ENCODE data around the gene ACP2.

ACP2 gene

GRCh38 chr11:47269002-47269828 is 20.6 kb upstream of the ACP2 start:
- peak; percentile 56 to 83 (median 70) for DNase-seq (ENCODE audit: low read depth in 4 of 4, low spot score in 1 of 4)

GRCh38 chr11:47268448-47269001 is 19.9 kb upstream of the ACP2 start:
- no peak for DNase-seq (ENCODE audit: low read depth in 4 of 4, low spot score in 1 of 4)

GRCh38 chr11:47267876-47268275 is 19.3 kb upstream of the ACP2 start:
- DNase-seq (ENCODE audit: low read depth in 4 of 4, low spot score in 1 of 4): no peak

- no peak for DNase-seq (ENCODE audit: low read depth in 4 of 4, low spot score in 1 of 4)
Measured at GRCh38 chr11:47264521-47264920, 15.9 kb upstream of the ACP2 start.

GRCh38 chr11:47264119-47264518 is 15.5 kb upstream of the ACP2 start:
- no peak for DNase-seq (ENCODE audit: low read depth in 4 of 4, low spot score in 1 of 4)

- no peak for DNase-seq (ENCODE audit: low read depth in 4 of 4, low spot score in 1 of 4)
Measured at GRCh38 chr11:47261291-47261800, 12.7 kb upstream of the ACP2 start.

GRCh38 chr11:47260366-47260765 is 11.8 kb upstream of the ACP2 start:
- DNase-seq (ENCODE audit: low read depth in 4 of 4, low spot score in 1 of 4): no peak

GRCh38 chr11:47259232-47259977 is 10.8 kb upstream of the ACP2 start:
- no peak for DNase-seq (ENCODE audit: low read depth in 4 of 4, low spot score in 1 of 4)

- DNase-seq (ENCODE audit: low read depth in 4 of 4, low spot score in 1 of 4): no peak
Measured at GRCh38 chr11:47258317-47258902, 9.8 kb upstream of the ACP2 start.

- no peak for DNase-seq (ENCODE audit: low read depth in 4 of 4, low spot score in 1 of 4)
Measured at GRCh38 chr11:47257517-47258316, 9.1 kb upstream of the ACP2 start, which contains the start of gene NR1H3. Gene NR1H3 (plus strand): TSS chr11:47257996. CDS start chr11:47259217, 1,221 bp downstream.

GRCh38 chr11:47257177-47257516 is 8.5 kb upstream of the ACP2 start:
- DNase-seq (ENCODE audit: low read depth in 4 of 4, low spot score in 1 of 4): no peak

GRCh38 chr11:47256374-47256773 is 7.8 kb upstream of the ACP2 start:
- DNase-seq (ENCODE audit: low read depth in 4 of 4, low spot score in 1 of 4): no peak

- DNase-seq (ENCODE audit: low read depth in 4 of 4, low spot score in 1 of 4): no peak
Measured at GRCh38 chr11:47254386-47254785, 5.8 kb upstream of the ACP2 start.

GRCh38 chr11:47253660-47254059 is 5.0 kb upstream of the ACP2 start:
- no peak for DNase-seq (ENCODE audit: low read depth in 4 of 4, low spot score in 1 of 4)

- DNase-seq (ENCODE audit: low read depth in 4 of 4, low spot score in 1 of 4): no peak
Measured at GRCh38 chr11:47251751-47252150, 3.1 kb upstream of the ACP2 start.

- no peak for DNase-seq (ENCODE audit: low read depth in 4 of 4, low spot score in 1 of 4)
Measured at GRCh38 chr11:47249378-47249715, 733 bp upstream of the ACP2 start.

- DNase-seq (ENCODE audit: low read depth in 4 of 4, low spot score in 1 of 4): no peak
Measured at GRCh38 chr11:47248304-47248663, 330 bp downstream of the ACP2 start.

- DNase-seq (ENCODE audit: low read depth in 4 of 4, low spot score in 1 of 4): no peak
Measured at GRCh38 chr11:47247502-47247901, 1.1 kb downstream of the ACP2 start.

- no peak for DNase-seq (ENCODE audit: low read depth in 4 of 4, low spot score in 1 of 4)
Measured at GRCh38 chr11:47245611-47246357, 2.8 kb downstream of the ACP2 start.

Data from stimulated activated CD4-positive, alpha-beta T cell treated with anti-CD3 and anti-CD28 coated beads, Interleukin-1b, Interleukin-23, amount 100 ng/mL, for 24 hours (primary cell).